GM12892 (cell line): ENCODE measurements around the gene GRID1.

Source experiments
- POLR2A ChIP-seq: IDR thresholded peaks from 2 replicates; pipeline ENCODE4 v1.6.1; 2011; ENCODE audit warnings: low read depth, low read length, control low read depth
- POLR2AphosphoS5 ChIP-seq: IDR thresholded peaks from 2 replicates; pipeline ENCODE4 v1.6.1; 2011; ENCODE audit warnings: low read depth, low read length, control low read depth

- TF ChIP-seq POLR2AphosphoS5 (no peak), POLR2A (no peak)
These were observed 786.0 kb downstream of the GRID1 start for GRCh38 chr10:85580585-85580984.
